Endothelial cell of umbilical vein (primary cell): ENCODE data around the gene RIC1. TPM values are rescaled to one million over a fixed set of nuclear protein-coding genes. Genes with fewer than 3 reads are reported as not detected.

Source experiments
- BruUV-seq: library from RNA; stranded (reverse); fragments of 400-500 nt; replicated peaks from 2 replicates; lab custom pipeline; 2021; lab: Mats Ljungman, UMichigan
- CTCF ChIA-PET: fragments of 300-600, 350-600 bp; sonication (Branson Sonifier 250); formaldehyde crosslinking; loops from one replicate; lab custom pipeline; 2021; ENCODE audit warnings: antibody characterized with exemption, inconsistent platforms; lab: Charles Lee
- POLR2A ChIA-PET: fragments of 300-600, 350-600 bp; sonication (Branson Sonifier 250); formaldehyde crosslinking; loops from one replicate; lab custom pipeline; 2021; ENCODE audit warnings: antibody characterized with exemption, inconsistent platforms; lab: Charles Lee
- DNase-seq: peaks from one replicate; pipeline ENCODE4 v3.0.0-alpha.2; 2011; ENCODE audit warnings: low read depth, low spot score
- FAIRE-seq: peaks from 2 replicates; lab custom pipeline; 2011; peaks lifted over from hg19 to GRCh38; lab: Jason Lieb, UNC
- H2AFZ ChIP-seq: 2 replicates; pipeline ENCODE4 v1.6.0; 2012; ENCODE audit warnings: low read depth, low read length, control low read depth, inconsistent platforms
- H3K27ac ChIP-seq: 2 replicates; pipeline ENCODE4 v1.5.1; 2011; ENCODE audit warnings: low read depth, mild to moderate bottlenecking, control low read depth, low read length, moderate library complexity; ENCODE audit not compliant: insufficient read depth
- H3K27me3 ChIP-seq, 2 experiments: 2 replicates each; pipeline versions ENCODE4 v1.6.0 to v1.6.1; 2011; ENCODE audit warnings: low read length in 2 of 2, mixed read lengths in 1 of 2; ENCODE audit not compliant: control insufficient read depth in 2 of 2, insufficient read depth in 2 of 2
- H3K36me3 ChIP-seq, 2 experiments: 2 replicates in 1 of 2; 3 replicates in 1 of 2; pipeline ENCODE4 v1.5.1; 2011; ENCODE audit warnings: low read length in 2 of 2, mild to moderate bottlenecking in 1 of 2, moderate library complexity in 1 of 2; ENCODE audit not compliant: control insufficient read depth in 2 of 2, insufficient read depth in 2 of 2; ENCODE audit errors: extremely low read depth in 1 of 2
- H3K4me1 ChIP-seq: 3 replicates; pipeline ENCODE4 v1.5.1; 2011; ENCODE audit warnings: mild to moderate bottlenecking, low read length; ENCODE audit not compliant: control insufficient read depth, insufficient read depth; ENCODE audit errors: extremely low read depth
- H3K4me2 ChIP-seq: 2 replicates; pipeline ENCODE4 v1.6.1; 2011; ENCODE audit warnings: low read length, control low read depth, mixed read lengths; ENCODE audit not compliant: insufficient read depth
- H3K4me3 ChIP-seq, 3 experiments: fragments of 200-600 bp in 1 of 3; sonication (generic), shearing (Covaris generic) in 1 of 3; replicated peaks in 1 of 3; 2 replicates each; pipeline ENCODE4 v1.5.1; 2011 to 2016; ENCODE audit warnings: control low read depth in 3 of 3, low read length in 3 of 3, mild to moderate bottlenecking in 2 of 3, inconsistent platforms in 1 of 3, low read depth in 1 of 3, moderate library complexity in 1 of 3; ENCODE audit not compliant: insufficient read depth in 1 of 3
- H3K79me2 ChIP-seq: 2 replicates; pipeline ENCODE4 v1.6.0; 2012; ENCODE audit warnings: low read length, inconsistent platforms; ENCODE audit not compliant: control insufficient read depth, insufficient read depth
- H3K9ac ChIP-seq: replicated peaks from 2 replicates; pipeline ENCODE3; 2011; ENCODE audit warnings: low read length, control low read depth; ENCODE audit not compliant: insufficient read depth; ENCODE audit errors: extremely low read depth
- H3K9me1 ChIP-seq: replicated peaks from 3 replicates; pipeline ENCODE4 v1.6.0; 2011; ENCODE audit warnings: mild to moderate bottlenecking, low read length; ENCODE audit not compliant: control insufficient read depth, insufficient read depth; ENCODE audit errors: extremely low read depth
- H3K9me3 ChIP-seq: replicated peaks from 2 replicates; pipeline ENCODE4 v1.5.1; 2012; ENCODE audit warnings: low read length, inconsistent platforms; ENCODE audit not compliant: control insufficient read depth, insufficient read depth
- H4K20me1 ChIP-seq: replicated peaks from 2 replicates; pipeline ENCODE3; 2011; ENCODE audit warnings: mild to moderate bottlenecking, low read length; ENCODE audit not compliant: control insufficient read depth, insufficient read depth; ENCODE audit errors: extremely low read depth
- EZH2 ChIP-seq: IDR thresholded peaks from 2 replicates; pipeline ENCODE4 v1.6.1; 2012; ENCODE audit warnings: borderline replicate concordance, low read depth, mild to moderate bottlenecking, moderate library complexity, low read length, inconsistent platforms; ENCODE audit not compliant: severe bottlenecking
- FOS ChIP-seq: IDR thresholded peaks from 2 replicates; pipeline ENCODE4 v1.6.1; 2011; ENCODE audit warnings: mild to moderate bottlenecking, low read length, moderate library complexity, borderline replicate concordance; ENCODE audit not compliant: insufficient read depth
- GATA2 ChIP-seq: IDR thresholded peaks from 2 replicates; pipeline ENCODE4 v1.7.0; 2011; ENCODE audit warnings: low read depth, mild to moderate bottlenecking, moderate library complexity, mixed read lengths, low read length; ENCODE audit not compliant: insufficient read length, insufficient read depth
- JUN ChIP-seq: IDR thresholded peaks from 2 replicates; pipeline ENCODE4 v1.6.1; 2011; ENCODE audit warnings: borderline replicate concordance, low read depth; ENCODE audit not compliant: insufficient read length, insufficient read depth
- MYC ChIP-seq: IDR thresholded peaks from one replicate; pipeline ENCODE4 v1.6.1; 2011; ENCODE audit warnings: mild to moderate bottlenecking, low read depth, low read length
- POLR2A ChIP-seq: IDR thresholded peaks from 2 replicates; pipeline ENCODE4 v1.6.1; 2012; ENCODE audit warnings: low read depth, mild to moderate bottlenecking, control low read depth, low read length
- POLR2AphosphoS5 ChIP-seq: IDR thresholded peaks from 2 replicates; pipeline ENCODE4 v1.6.1; 2012; ENCODE audit warnings: low read depth, mild to moderate bottlenecking, control low read depth, low read length, moderate library complexity; ENCODE audit not compliant: insufficient read depth
- dilution Hi-C: fragments of 300-500 bp; cut with MboI; formaldehyde crosslinking; loops from one replicate; pipeline ENCODE4 v1.15.0; 2019; ENCODE audit warnings: low sequenced_read_pairs; ENCODE audit not compliant: extremely low pct_ligation_motif_present
- intact Hi-C: fragments of 100-400 bp; cut with micrococcal nuclease; formaldehyde crosslinking; loops from one replicate; pipeline ENCODE4 v1.10.0; 2022
- polyA plus RNA-seq, 4 experiments: library from polyadenylated mRNA; depleted of rRNA in 3 of 4; stranded (reverse) in 3 of 4; unstranded in 1 of 4; fragments of >200 nt; gene quantifications; 2 replicates each; pipeline versions ENCODE4 v1.2.1 to v1.2.3, GENCODE V29; 2011 to 2012; ENCODE audit warnings: missing spikeins in 1 of 4
- total RNA-seq: library from RNA; stranded (reverse); gene quantifications from 2 replicates; pipeline ENCODE4 v1.2.3, GENCODE V29; 2021
- TF ChIP-seq, protein P1 (sequence below), 2 donors: IDR thresholded peaks; 1 replicate in 1 of 2; 2 replicates in 1 of 2; pipeline ENCODE4 v1.5.1; 2011; ENCODE audit warnings: low read length in 2 of 2, mild to moderate bottlenecking in 2 of 2, moderate library complexity in 2 of 2, control low read depth in 1 of 2, inconsistent platforms in 1 of 2, low read depth in 1 of 2; ENCODE audit not compliant: insufficient read depth in 1 of 2; ENCODE audit errors: extremely low read depth in 1 of 2
- TF ChIP-seq, protein P2 (sequence below): IDR thresholded peaks from 2 replicates; pipeline ENCODE4 v1.6.1; 2011; ENCODE audit not compliant: insufficient read depth, insufficient read length

Gene RIC1
- total and polyA plus RNA-seq, 2 donors (not counting 3 experiments of a cell fraction or from before 2014, with no cell fraction given) = 14.0 to 23.5 TPM

DNA sequence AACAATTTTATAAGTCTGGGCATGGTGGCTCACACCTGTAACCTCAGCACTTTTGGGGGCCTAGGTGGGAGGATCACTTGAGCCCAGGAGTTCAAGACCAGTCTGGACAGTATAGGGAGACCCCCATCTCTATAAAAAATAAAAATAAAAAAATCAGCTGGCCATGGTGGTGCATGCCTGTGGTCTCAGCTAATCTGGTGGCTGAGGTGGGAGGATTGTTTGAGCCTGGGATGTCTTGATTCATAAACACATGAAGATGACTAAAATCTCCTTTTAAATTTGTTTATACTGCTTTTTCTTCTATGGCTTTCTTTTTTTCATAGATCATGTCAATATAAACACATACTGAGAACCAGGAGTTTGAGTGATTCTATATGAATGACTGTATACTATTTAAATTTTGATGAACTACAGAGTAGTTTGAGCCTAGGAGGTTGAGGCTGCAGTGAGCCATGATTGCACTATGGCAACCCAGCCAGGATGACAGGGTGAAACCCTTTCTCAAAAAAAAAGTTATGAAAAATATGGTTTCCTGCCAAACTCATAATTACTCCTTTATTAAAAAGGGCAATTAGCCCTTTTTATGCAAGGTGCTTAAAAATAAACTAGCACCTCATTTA is 14.2 kb downstream of the RIC1 start:
- no peak for TF ChIP-seq POLR2AphosphoS5
- TF ChIP-seq POLR2A = no peak
- TF ChIP-seq, protein P1, sequence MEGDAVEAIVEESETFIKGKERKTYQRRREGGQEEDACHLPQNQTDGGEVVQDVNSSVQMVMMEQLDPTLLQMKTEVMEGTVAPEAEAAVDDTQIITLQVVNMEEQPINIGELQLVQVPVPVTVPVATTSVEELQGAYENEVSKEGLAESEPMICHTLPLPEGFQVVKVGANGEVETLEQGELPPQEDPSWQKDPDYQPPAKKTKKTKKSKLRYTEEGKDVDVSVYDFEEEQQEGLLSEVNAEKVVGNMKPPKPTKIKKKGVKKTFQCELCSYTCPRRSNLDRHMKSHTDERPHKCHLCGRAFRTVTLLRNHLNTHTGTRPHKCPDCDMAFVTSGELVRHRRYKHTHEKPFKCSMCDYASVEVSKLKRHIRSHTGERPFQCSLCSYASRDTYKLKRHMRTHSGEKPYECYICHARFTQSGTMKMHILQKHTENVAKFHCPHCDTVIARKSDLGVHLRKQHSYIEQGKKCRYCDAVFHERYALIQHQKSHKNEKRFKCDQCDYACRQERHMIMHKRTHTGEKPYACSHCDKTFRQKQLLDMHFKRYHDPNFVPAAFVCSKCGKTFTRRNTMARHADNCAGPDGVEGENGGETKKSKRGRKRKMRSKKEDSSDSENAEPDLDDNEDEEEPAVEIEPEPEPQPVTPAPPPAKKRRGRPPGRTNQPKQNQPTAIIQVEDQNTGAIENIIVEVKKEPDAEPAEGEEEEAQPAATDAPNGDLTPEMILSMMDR (IDR thresholded peaks at IDR 0.05; ENCODE audit: extremely low read depth in 1 of 2, insufficient read depth in 1 of 2, low read depth in 1 of 2, low read length in 2 of 2) = no peak
- TF ChIP-seq MYC = no peak
- TF ChIP-seq, protein P2, sequence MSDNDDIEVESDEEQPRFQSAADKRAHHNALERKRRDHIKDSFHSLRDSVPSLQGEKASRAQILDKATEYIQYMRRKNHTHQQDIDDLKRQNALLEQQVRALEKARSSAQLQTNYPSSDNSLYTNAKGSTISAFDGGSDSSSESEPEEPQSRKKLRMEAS = no peak
- no peak for TF ChIP-seq FOS
- TF ChIP-seq JUN = no peak
- TF ChIP-seq EZH2 = no peak
- no peak for TF ChIP-seq GATA2
- ChIA-PET CTCF (no interaction called here), POLR2A (no interaction called here)
- no peaks in the 10 kb centered on the region for H3K27me3 ChIP-seq
- no peaks in the 10 kb centered on the region for H3K9me1 ChIP-seq
- DNase-seq (no peak), FAIRE-seq (no peak)
- peaks cover 10% of the 10 kb centered on the region for H4K20me1 ChIP-seq
- no peak overlapping the region for H3K27ac ChIP-seq
- no peak overlapping the region for H3K4me3 ChIP-seq
- no peak overlapping the region for H3K4me2 ChIP-seq
- no TSS peak for BruUV-seq
- intact Hi-C loops = no loop called here
- dilution Hi-C loops = no loop called here
- H3K36me3 ChIP-seq = no peaks in the 10 kb centered on the region
- no peak overlapping the region for H3K9ac ChIP-seq
- H2AFZ ChIP-seq = no peak overlapping the region
- peaks cover 92% of the 10 kb centered on the region for H3K79me2 ChIP-seq
- H3K4me1 ChIP-seq = no peaks in the 10 kb centered on the region
- H3K9me3 ChIP-seq = no peaks in the 10 kb centered on the region
